ENCODE measurements around the gene AP1B1. TPM values are rescaled to one million over a fixed set of nuclear protein-coding genes. Genes with fewer than 3 reads are reported as not detected.

AP1B1 gene
- total RNA-seq, 1 experiment from 2014 or later, result 101 TPM

DNA sequence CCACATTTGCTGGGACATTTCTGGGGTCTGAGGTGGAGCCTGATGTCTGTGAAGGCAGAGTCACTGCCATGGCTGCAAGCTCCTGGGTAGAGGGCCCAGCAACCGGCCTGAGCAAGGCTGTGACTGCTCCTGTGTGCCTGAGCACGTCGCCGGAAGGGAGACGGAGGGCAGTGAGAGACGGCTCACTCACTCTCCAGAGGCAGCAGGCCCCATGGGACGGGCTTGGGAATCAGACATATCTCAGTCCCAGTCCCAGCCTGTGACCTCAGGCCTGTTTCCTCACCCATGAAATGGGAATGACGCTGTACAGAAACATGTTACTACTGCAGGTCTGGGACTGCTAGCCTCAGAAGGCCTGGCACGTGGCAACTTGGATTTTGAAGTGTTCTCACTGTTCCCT, 36.5 kb downstream of the AP1B1 start:
- no peaks in the 10 kb centered on the region for H3K9me3 ChIP-seq
- intact Hi-C loops (cut with micrococcal nuclease; ENCODE audit: unreplicated experiment), result no loop called here
- H3K4me3 ChIP-seq (ENCODE audit: low read depth, low read length), result no peak overlapping the region
- H3K36me3 Mint-ChIP-seq (ENCODE audit: insufficient read depth, unreplicated experiment), result peaks cover 36% of the 10 kb centered on the region
- no peaks in the 10 kb centered on the region for H3K4me1 Mint-ChIP-seq (ENCODE audit: low read depth, unreplicated experiment)
- H3K36me3 ChIP-seq (ENCODE audit: control insufficient read depth, insufficient read depth, low read length), result no peaks in the 10 kb centered on the region; the same call in none of the 2 replicates
- H3K9me3 Mint-ChIP-seq (ENCODE audit: unreplicated experiment), result no peaks in the 10 kb centered on the region
- ChIA-PET POLR2A (no interaction called here), CTCF (no interaction called here)
- no peak overlapping the region for H3K4me3 Mint-ChIP-seq (ENCODE audit: unreplicated experiment)
- H3K27ac Mint-ChIP-seq (ENCODE audit: unreplicated experiment), result no peak overlapping the region
- H3K4me1 ChIP-seq, result no peaks in the 10 kb centered on the region
- H3K27me3 ChIP-seq (replicated peaks; ENCODE audit: control insufficient read depth, insufficient read depth, low read length), result no peaks in the 10 kb centered on the region
- TF ChIP-seq, protein P1, sequence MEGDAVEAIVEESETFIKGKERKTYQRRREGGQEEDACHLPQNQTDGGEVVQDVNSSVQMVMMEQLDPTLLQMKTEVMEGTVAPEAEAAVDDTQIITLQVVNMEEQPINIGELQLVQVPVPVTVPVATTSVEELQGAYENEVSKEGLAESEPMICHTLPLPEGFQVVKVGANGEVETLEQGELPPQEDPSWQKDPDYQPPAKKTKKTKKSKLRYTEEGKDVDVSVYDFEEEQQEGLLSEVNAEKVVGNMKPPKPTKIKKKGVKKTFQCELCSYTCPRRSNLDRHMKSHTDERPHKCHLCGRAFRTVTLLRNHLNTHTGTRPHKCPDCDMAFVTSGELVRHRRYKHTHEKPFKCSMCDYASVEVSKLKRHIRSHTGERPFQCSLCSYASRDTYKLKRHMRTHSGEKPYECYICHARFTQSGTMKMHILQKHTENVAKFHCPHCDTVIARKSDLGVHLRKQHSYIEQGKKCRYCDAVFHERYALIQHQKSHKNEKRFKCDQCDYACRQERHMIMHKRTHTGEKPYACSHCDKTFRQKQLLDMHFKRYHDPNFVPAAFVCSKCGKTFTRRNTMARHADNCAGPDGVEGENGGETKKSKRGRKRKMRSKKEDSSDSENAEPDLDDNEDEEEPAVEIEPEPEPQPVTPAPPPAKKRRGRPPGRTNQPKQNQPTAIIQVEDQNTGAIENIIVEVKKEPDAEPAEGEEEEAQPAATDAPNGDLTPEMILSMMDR (IDR thresholded peaks at IDR 0.05; ENCODE audit: insufficient read depth in 1 of 2, low read depth in 1 of 2, low read length in 1 of 2, severe bottlenecking in 1 of 2, unreplicated experiment in 1 of 2), result no peak
- BruUV-seq (replicated peaks), result no TSS peak
- no peaks in the 10 kb centered on the region for H3K27me3 Mint-ChIP-seq (ENCODE audit: insufficient read depth, unreplicated experiment)
- no peak for DNase-seq

DNA sequence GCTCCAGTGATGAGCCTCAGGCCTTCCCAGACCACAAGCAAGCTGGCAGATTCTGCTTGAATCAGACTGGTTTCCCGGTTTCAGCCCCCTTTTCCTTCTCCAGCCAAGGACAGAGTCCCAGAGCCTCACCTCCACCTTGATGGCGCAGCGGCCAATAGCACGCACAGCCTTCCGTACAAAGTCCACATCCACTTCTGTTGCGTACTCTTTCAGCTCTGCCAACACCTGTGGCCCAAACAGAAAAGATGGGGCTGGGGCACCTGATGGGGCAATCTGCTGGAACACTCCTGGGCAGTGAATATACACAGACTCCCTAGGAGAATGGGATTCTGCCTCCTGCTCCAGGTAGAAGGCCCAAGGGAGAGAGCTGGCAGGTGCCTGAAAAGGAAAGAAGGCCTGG, 37.3 kb downstream of the AP1B1 start:
- POLR2A ChIA-PET, result no interaction called here
- intact Hi-C loops (cut with micrococcal nuclease; ENCODE audit: unreplicated experiment), result no loop called here
- H3K4me1 Mint-ChIP-seq (ENCODE audit: low read depth, unreplicated experiment), result no peaks in the 10 kb centered on the region

DNA sequence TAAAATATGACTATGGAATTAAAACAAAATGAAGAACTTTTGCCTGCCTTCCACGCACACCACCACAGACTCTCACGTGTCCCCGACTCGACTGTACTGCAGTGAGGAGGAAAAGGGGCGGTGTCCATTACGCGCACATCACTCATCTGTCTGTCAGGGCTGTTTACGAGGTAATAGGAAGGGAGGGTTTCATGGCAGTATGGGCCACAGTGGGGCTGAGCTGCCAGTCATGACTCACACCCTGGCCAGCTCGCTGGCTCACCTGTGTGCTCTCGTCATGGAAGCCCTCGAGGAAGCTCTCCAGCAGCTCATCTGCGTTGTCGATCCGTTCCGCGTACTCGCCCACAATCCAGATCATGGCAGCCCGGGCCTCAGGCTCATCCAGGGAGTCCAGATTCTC, 39.4 kb downstream of the AP1B1 start:
- Mint-ChIP-seq H3K27ac (ENCODE audit: unreplicated experiment) (no peak overlapping the region), H3K36me3 (ENCODE audit: insufficient read depth, unreplicated experiment) (peaks cover 48% of the 10 kb centered on the region), H3K27me3 (ENCODE audit: insufficient read depth, unreplicated experiment) (no peaks in the 10 kb centered on the region), H3K9me3 (ENCODE audit: unreplicated experiment) (no peaks in the 10 kb centered on the region), H3K4me3 (ENCODE audit: unreplicated experiment) (no peak overlapping the region), H3K4me1 (ENCODE audit: low read depth, unreplicated experiment) (no peaks in the 10 kb centered on the region)
- BruUV-seq (replicated peaks), result no TSS peak
- TF ChIP-seq, protein P1 (IDR thresholded peaks at IDR 0.05; ENCODE audit: insufficient read depth in 1 of 2, low read depth in 1 of 2, low read length in 1 of 2, severe bottlenecking in 1 of 2, unreplicated experiment in 1 of 2), result no peak
- H3K36me3 ChIP-seq (ENCODE audit: control insufficient read depth, insufficient read depth, low read length), result peaks cover 1% of the 10 kb centered on the region
- ChIA-PET CTCF (no interaction called here), POLR2A (no interaction called here)
- no peak for DNase-seq
- no peaks in the 10 kb centered on the region for H3K9me3 ChIP-seq
- intact Hi-C loops (cut with micrococcal nuclease; ENCODE audit: unreplicated experiment), result no loop called here
- no peaks in the 10 kb centered on the region for H3K27me3 ChIP-seq (replicated peaks; ENCODE audit: control insufficient read depth, insufficient read depth, low read length)
- no peak overlapping the region for H3K4me3 ChIP-seq (ENCODE audit: low read depth, low read length)
- H3K4me1 ChIP-seq, result no peaks in the 10 kb centered on the region

More for the DNA sequence above, 37.3 kb downstream of the AP1B1 start:
- no TSS peak for BruUV-seq (replicated peaks)
- no peaks in the 10 kb centered on the region for H3K9me3 Mint-ChIP-seq (ENCODE audit: unreplicated experiment)
- DNase-seq, result no peak
- peaks cover 40% of the 10 kb centered on the region for H3K36me3 Mint-ChIP-seq (ENCODE audit: insufficient read depth, unreplicated experiment)
- no peaks in the 10 kb centered on the region for H3K27me3 ChIP-seq (replicated peaks; ENCODE audit: control insufficient read depth, insufficient read depth, low read length)
- H3K4me3 ChIP-seq (ENCODE audit: low read depth, low read length), result no peak overlapping the region
- peaks cover 1% of the 10 kb centered on the region for H3K36me3 ChIP-seq (ENCODE audit: control insufficient read depth, insufficient read depth, low read length)
- no peak overlapping the region for H3K4me3 Mint-ChIP-seq (ENCODE audit: unreplicated experiment)
- no peaks in the 10 kb centered on the region for H3K27me3 Mint-ChIP-seq (ENCODE audit: insufficient read depth, unreplicated experiment)
- no peaks in the 10 kb centered on the region for H3K4me1 ChIP-seq
- CTCF ChIA-PET, result no interaction called here
- no peak overlapping the region for H3K27ac Mint-ChIP-seq (ENCODE audit: unreplicated experiment)
- TF ChIP-seq, protein P1 (IDR thresholded peaks at IDR 0.05; ENCODE audit: insufficient read depth in 1 of 2, low read depth in 1 of 2, low read length in 1 of 2, severe bottlenecking in 1 of 2, unreplicated experiment in 1 of 2), result no peak
- H3K9me3 ChIP-seq, result no peaks in the 10 kb centered on the region
